HG02852 (cell line): Measurements from ENCODE around the gene METTL6.
"Not testable (repeated sequence)": the region's sequence is repeated elsewhere in the genome, so short reads cannot be mapped to it uniquely, and the experiment has no call there.

Source experiments
- ATAC-seq: cut with Tn5 transposase; IDR thresholded peaks from one replicate; pipeline ENCODE4 v1.9.1; 2021; ENCODE audit warnings: mild to moderate bottlenecking, moderate library complexity; ENCODE audit not compliant: unreplicated experiment

METTL6 gene

GRCh38 chr3:15451216-15452113 is 24.1 kb upstream of the METTL6 start:
- ATAC-seq = no peak

GRCh38 chr3:15450438-15451215 is 23.3 kb upstream of the METTL6 start:
- no peak for ATAC-seq

- ATAC-seq = no peak
Measured at GRCh38 chr3:15449489-15450224, 22.3 kb upstream of the METTL6 start.

- no peak for ATAC-seq
Measured at GRCh38 chr3:15443826-15444524, 16.6 kb upstream of the METTL6 start.

- no peak for ATAC-seq
Measured at GRCh38 chr3:15440891-15441290, 13.5 kb upstream of the METTL6 start.

- ATAC-seq = no peak
Measured at GRCh38 chr3:15439476-15439875, 12.1 kb upstream of the METTL6 start.

- no peak for ATAC-seq
Measured at GRCh38 chr3:15438983-15439382, 11.6 kb upstream of the METTL6 start.

GRCh38 chr3:15436246-15436645 is 8.9 kb upstream of the METTL6 start:
- ATAC-seq = no peak

GRCh38 chr3:15434756-15435155 is 7.4 kb upstream of the METTL6 start:
- ATAC-seq = no peak

- ATAC-seq = no peak
Measured at GRCh38 chr3:15433531-15433930, 6.2 kb upstream of the METTL6 start.

GRCh38 chr3:15431256-15431837 is 4.0 kb upstream of the METTL6 start:
- no peak for ATAC-seq

GRCh38 chr3:15430624-15431023 is 3.3 kb upstream of the METTL6 start:
- ATAC-seq = no peak

- ATAC-seq = no peak
Measured at GRCh38 chr3:15429080-15429479, 1.7 kb upstream of the METTL6 start.

- no peak for ATAC-seq
Measured at GRCh38 chr3:15428539-15428938, 1.2 kb upstream of the METTL6 start.

GRCh38 chr3:15427981-15428380 is 637 bp upstream of the METTL6 start:
- ATAC-seq = no peak

- no peak for ATAC-seq
Measured at GRCh38 chr3:15426579-15427118, 695 bp downstream of the METTL6 start.

- ATAC-seq = no peak
Measured at GRCh38 chr3:15420871-15421270, 6.5 kb downstream of the METTL6 start.

GRCh38 chr3:15410966-15411365 is 16.4 kb downstream of the METTL6 start:
- ATAC-seq = not testable (repeated sequence)

GRCh38 chr3:15409774-15410173 is 17.6 kb downstream of the METTL6 start:
- no peak for ATAC-seq

GRCh38 chr3:15409239-15409638 is 18.1 kb downstream of the METTL6 start:
- no peak for ATAC-seq
